HFF-Myc (cell line): ENCODE measurements around the gene ALK.

ENCODE experiments used
- DNase-seq: peaks from one replicate; pipeline ENCODE4 v3.0.0-alpha.2; 2011; ENCODE audit warnings: low read depth; ENCODE audit errors: extremely low read depth
- H3K4me3 ChIP-seq: replicated peaks from 2 replicates; pipeline ENCODE4 v1.5.1; 2011; ENCODE audit warnings: low read depth, mild to moderate bottlenecking, control low read depth, low read length
- TF ChIP-seq, protein P1 (sequence below): IDR thresholded peaks from 2 replicates; pipeline ENCODE4 v1.5.1; 2012; ENCODE audit warnings: mild to moderate bottlenecking, low read depth, low read length, control low read depth; ENCODE audit errors: missing control alignments

Gene ALK

GRCh38 chr2:29218550-29219125 lies 702.7 kb downstream of the ALK start:
- TF ChIP-seq, protein P1, sequence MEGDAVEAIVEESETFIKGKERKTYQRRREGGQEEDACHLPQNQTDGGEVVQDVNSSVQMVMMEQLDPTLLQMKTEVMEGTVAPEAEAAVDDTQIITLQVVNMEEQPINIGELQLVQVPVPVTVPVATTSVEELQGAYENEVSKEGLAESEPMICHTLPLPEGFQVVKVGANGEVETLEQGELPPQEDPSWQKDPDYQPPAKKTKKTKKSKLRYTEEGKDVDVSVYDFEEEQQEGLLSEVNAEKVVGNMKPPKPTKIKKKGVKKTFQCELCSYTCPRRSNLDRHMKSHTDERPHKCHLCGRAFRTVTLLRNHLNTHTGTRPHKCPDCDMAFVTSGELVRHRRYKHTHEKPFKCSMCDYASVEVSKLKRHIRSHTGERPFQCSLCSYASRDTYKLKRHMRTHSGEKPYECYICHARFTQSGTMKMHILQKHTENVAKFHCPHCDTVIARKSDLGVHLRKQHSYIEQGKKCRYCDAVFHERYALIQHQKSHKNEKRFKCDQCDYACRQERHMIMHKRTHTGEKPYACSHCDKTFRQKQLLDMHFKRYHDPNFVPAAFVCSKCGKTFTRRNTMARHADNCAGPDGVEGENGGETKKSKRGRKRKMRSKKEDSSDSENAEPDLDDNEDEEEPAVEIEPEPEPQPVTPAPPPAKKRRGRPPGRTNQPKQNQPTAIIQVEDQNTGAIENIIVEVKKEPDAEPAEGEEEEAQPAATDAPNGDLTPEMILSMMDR: no peak
- H3K4me3 ChIP-seq: no peak overlapping the region
- DNase-seq: no peak

GRCh38 chr2:29218071-29218470 lies 703.3 kb downstream of the ALK start:
- TF ChIP-seq, protein P1: no peak
- no peak for DNase-seq
- H3K4me3 ChIP-seq: no peak overlapping the region

GRCh38 chr2:29216609-29216909 lies 704.8 kb downstream of the ALK start:
- TF ChIP-seq, protein P1: no peak
- no peak overlapping the region for H3K4me3 ChIP-seq
- no peak for DNase-seq

- TF ChIP-seq, protein P1: no peak
- DNase-seq: no peak
- no peak overlapping the region for H3K4me3 ChIP-seq
Measured at GRCh38 chr2:29215739-29216608, 705.4 kb downstream of the ALK start.

- no peak overlapping the region for H3K4me3 ChIP-seq
- DNase-seq: no peak
- TF ChIP-seq, protein P1: no peak
Measured at GRCh38 chr2:29215073-29215472, 706.3 kb downstream of the ALK start.

- TF ChIP-seq, protein P1: no peak
- no peak for DNase-seq
- no peak overlapping the region for H3K4me3 ChIP-seq
Measured at GRCh38 chr2:29213888-29214291, 707.5 kb downstream of the ALK start.
